GM18526 (cell line): ENCODE data around the gene CIB4.

Source experiments
- POLR2A ChIP-seq: IDR thresholded peaks from 3 replicates; pipeline ENCODE4 v1.6.1; 2011; ENCODE audit not compliant: insufficient read length; ENCODE audit errors: extremely low read depth

Gene CIB4

DNA sequence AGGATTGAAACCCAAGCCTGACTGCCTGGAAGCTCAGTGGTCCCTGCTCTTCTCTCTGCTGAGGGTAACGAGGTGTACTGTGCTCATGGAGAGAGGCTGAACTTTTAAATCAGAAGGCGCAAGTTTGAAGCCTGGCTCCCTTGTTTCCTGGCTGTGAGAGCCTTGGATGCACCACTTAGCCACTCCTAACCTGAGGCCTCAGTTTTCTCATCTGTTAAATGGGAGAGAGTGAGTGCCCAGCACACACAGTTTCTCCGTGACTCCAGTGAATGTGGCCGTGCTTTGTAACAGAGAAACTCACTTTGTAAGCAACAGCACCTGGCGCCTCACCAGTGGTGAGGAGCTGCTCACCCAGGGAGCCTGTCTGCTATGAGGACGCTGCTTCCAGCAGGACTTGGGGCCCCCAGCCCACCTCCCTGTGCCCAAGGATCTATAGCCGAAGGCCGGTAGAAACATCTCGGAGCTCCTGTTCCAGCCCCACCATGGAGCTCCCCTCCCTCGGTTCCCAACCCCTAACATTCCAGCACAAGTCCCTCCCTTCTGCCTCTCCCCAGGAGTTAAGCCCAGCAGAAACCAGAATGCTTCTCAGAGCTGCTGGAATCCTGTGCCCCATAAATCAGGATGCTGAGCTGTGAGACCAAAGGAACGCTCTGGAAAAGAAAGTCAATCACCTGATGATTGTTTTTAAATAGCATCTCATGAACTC is 31.1 kb upstream of the CIB4 start:
- TF ChIP-seq POLR2A = no peak

GRCh38 chr2:26671691-26672090 is 30.5 kb upstream of the CIB4 start:
- no peak for TF ChIP-seq POLR2A

GRCh38 chr2:26670931-26671460 is 29.8 kb upstream of the CIB4 start:
- TF ChIP-seq POLR2A = no peak

- no peak for TF ChIP-seq POLR2A
These were observed 29.0 kb upstream of the CIB4 start for GRCh38 chr2:26670171-26670570.

DNA sequence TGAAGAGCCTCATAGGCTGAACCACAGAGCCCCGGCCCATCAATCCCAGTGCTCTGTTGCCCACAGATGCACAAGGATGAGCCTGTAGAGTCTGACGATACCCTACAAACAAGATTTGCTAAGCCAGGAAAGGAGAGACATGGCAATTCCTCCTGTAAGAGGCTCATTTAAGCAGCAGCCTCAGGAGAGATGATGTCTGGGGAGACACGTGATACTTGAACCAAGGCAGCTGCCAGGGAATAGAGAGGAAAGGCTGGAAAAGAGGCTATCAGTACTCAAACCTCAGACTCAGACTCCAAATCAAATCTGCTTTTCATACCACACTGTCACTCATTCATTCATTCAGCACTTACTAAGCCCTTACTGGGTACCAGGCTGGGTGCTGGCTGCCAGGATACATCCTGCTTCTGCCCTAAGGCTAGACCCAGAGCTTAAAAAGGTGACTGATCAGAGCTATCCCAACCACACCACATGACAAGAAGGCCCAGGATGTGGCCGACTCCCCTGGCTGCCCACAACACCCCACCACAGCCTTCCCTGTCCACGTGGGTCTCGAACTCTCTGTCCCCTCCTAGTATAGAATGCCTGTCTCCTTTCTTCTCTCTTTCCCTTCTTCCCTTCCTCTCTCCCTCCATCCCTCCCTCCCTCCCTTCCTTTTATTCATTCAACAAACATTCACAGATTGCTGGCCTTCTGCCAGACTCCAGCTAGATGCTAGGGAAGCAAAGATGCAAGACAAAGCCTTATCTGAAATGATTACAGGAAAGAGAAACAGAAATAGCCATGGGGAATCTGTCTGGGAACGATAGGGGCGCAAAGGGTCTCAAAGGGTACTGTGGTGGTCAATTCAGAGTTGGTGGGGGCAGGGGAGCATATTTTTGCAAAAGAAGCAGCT is 27.9 kb upstream of the CIB4 start:
- TF ChIP-seq POLR2A = no peak

- TF ChIP-seq POLR2A = no peak
These were observed 26.9 kb upstream of the CIB4 start for GRCh38 chr2:26668041-26668440.

- no peak for TF ChIP-seq POLR2A
These were observed 25.5 kb upstream of the CIB4 start for GRCh38 chr2:26666671-26667070.

- no peak for TF ChIP-seq POLR2A
These were observed 19.3 kb upstream of the CIB4 start for GRCh38 chr2:26660363-26660962.

GRCh38 chr2:26658691-26659346 is 17.7 kb upstream of the CIB4 start:
- TF ChIP-seq POLR2A = no peak

- no peak for TF ChIP-seq POLR2A
These were observed 16.1 kb upstream of the CIB4 start for GRCh38 chr2:26657265-26657664.

- no peak for TF ChIP-seq POLR2A
These were observed 14.5 kb upstream of the CIB4 start for GRCh38 chr2:26655611-26656195.

GRCh38 chr2:26654061-26654340 is 12.8 kb upstream of the CIB4 start:
- no peak for TF ChIP-seq POLR2A

DNA sequence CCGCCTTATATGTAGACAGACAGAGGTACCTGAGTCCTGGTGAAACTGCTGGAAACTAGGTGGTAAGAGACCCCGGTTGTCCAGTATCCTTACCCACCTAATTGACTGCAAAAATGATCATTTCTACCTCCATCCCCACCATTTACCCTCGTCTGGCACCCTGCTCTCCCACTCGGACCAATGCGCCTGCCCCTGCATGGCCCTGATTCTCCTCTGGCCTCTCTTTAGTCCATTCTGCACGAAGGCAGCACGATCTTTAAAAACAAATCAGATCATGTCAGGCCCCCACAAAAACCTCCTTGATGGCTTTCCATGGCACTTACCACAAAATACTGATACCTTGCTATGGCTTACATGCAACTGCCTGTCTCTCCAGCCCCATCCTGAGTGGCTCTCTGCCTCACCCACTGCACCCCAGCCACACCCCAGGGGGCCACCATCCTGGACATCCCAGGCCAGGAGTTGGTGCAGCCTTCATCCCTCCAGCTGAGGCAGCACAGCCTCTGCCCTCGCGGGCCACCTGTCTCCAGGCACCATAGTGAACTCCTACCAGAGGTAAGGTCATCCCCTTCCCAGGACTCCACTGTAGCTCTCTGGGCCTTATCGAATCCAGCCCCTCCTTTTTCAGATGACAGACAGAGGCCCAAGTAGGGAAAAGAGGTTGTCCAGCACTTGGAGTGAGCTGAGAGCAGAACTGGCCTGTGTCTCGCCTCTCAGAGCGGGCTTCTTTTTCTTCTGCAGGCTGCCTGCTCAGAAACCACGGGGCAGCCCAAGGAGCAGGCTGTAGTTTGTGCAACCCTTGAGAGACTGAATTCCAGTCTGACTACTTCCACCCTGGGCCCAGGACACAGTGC is 12.3 kb upstream of the CIB4 start:
- no peak for TF ChIP-seq POLR2A

GRCh38 chr2:26652361-26653041 is 11.3 kb upstream of the CIB4 start:
- no peak for TF ChIP-seq POLR2A
